GM23338 (cell line): ENCODE results near the gene SLIT1. TPM values are rescaled to one million over a fixed set of nuclear protein-coding genes. Genes with fewer than 3 reads are reported as not detected.

Source experiments
- ATAC-seq: fragments of 200-7000 bp; cut with Tn5 transposase; 3 replicates; pipeline ENCODE4 v1.9.1; 2020
- DNase-seq: peaks from one replicate; pipeline ENCODE4 v3.0.0-alpha.2; 2015; ENCODE audit warnings: low spot score
- H2AFZ ChIP-seq: fragments of 200-600 bp; sonication (generic); 2 replicates; pipeline ENCODE4 v1.8.0; 2016; ENCODE audit warnings: antibody characterized with exemption, mild to moderate bottlenecking, moderate library complexity
- H3F3A ChIP-seq: fragments of 200-600 bp; sonication (generic); replicated peaks from 2 replicates; pipeline ENCODE4 v1.8.0; 2017; ENCODE audit warnings: antibody characterized with exemption, mixed run types, low read depth
- H3K27ac ChIP-seq: fragments of 200-600 bp; sonication (generic); 2 replicates; pipeline ENCODE4 v1.6.1; 2016; ENCODE audit warnings: low read depth
- H3K27me3 ChIP-seq: fragments of 200-600 bp; sonication (generic); 2 replicates; pipeline ENCODE4 v1.8.0; 2016; ENCODE audit warnings: mild to moderate bottlenecking, mixed run types, moderate library complexity; ENCODE audit not compliant: insufficient read depth
- H3K36me3 ChIP-seq: fragments of 200-600 bp; sonication (generic); 2 replicates; pipeline ENCODE4 v1.8.0; 2016; ENCODE audit warnings: mild to moderate bottlenecking; ENCODE audit not compliant: insufficient read depth
- H3K4me1 ChIP-seq: fragments of 200-600 bp; sonication (generic); 2 replicates; pipeline ENCODE4 v1.8.0; 2016; ENCODE audit warnings: mild to moderate bottlenecking, moderate library complexity; ENCODE audit not compliant: insufficient read depth
- H3K4me2 ChIP-seq: fragments of 200-600 bp; sonication (generic); 2 replicates; pipeline ENCODE4 v1.7.1; 2017; ENCODE audit warnings: mixed run types
- H3K4me3 ChIP-seq: fragments of 200-600 bp; sonication (generic); 2 replicates; pipeline ENCODE4 v1.6.1; 2016; ENCODE audit warnings: mixed run types
- H3K79me2 ChIP-seq: fragments of 200-600 bp; sonication (generic); replicated peaks from 2 replicates; pipeline ENCODE4 v1.8.0; 2017; ENCODE audit warnings: mild to moderate bottlenecking; ENCODE audit not compliant: insufficient read depth
- H3K9me2 ChIP-seq: fragments of 200-600 bp; sonication (generic); 2 replicates; pipeline ENCODE4 v1.8.0; 2017; ENCODE audit not compliant: insufficient read depth
- H4K20me1 ChIP-seq: fragments of 200-600 bp; sonication (generic); replicated peaks from 2 replicates; pipeline ENCODE4 v1.8.0; 2017; ENCODE audit warnings: mild to moderate bottlenecking; ENCODE audit not compliant: insufficient read depth
- H3K27ac Mint-ChIP-seq: 2 replicates; pipeline ENCODE4 v1.8.0; 2020; ENCODE audit warnings: inconsistent platforms, mild to moderate bottlenecking, moderate library complexity, mixed read lengths
- H3K27me3 Mint-ChIP-seq: 3 replicates; pipeline ENCODE4 v1.8.0; 2022; ENCODE audit warnings: low read depth, mild to moderate bottlenecking, moderate library complexity, mixed read lengths, inconsistent platforms; ENCODE audit not compliant: insufficient read depth, poor library complexity
- H3K36me3 Mint-ChIP-seq: 3 replicates; pipeline ENCODE4 v1.8.0; 2021; ENCODE audit warnings: low read depth, mild to moderate bottlenecking, inconsistent platforms, moderate library complexity, mixed read lengths
- H3K4me1 Mint-ChIP-seq: 3 replicates; pipeline ENCODE4 v1.8.0; 2020; ENCODE audit warnings: mild to moderate bottlenecking, inconsistent platforms, mixed read lengths
- H3K4me3 Mint-ChIP-seq: 3 replicates; pipeline ENCODE4 v1.8.0; 2021; ENCODE audit warnings: moderate library complexity, mild to moderate bottlenecking, inconsistent platforms, mixed read lengths
- H3K9me3 Mint-ChIP-seq: 3 replicates; pipeline ENCODE4 v1.8.0; 2020; ENCODE audit warnings: moderate library complexity, mild to moderate bottlenecking, inconsistent platforms, mixed read lengths
- CREB1 ChIP-seq: fragments of 250-450 bp; sonication (Bioruptor Pico); IDR thresholded peaks from 2 replicates; pipeline ENCODE4 v1.5.0; 2020; ENCODE audit warnings: low read depth, mild to moderate bottlenecking, moderate library complexity
- CTCF ChIP-seq, 2 experiments: fragments of 200-600 bp in 1 of 2; sonication (generic) in 1 of 2; conservative IDR thresholded peaks; 2 replicates each; pipeline versions ENCODE4 v1.5.1 to v1.6.1; 2016 to 2017; ENCODE audit warnings: antibody characterized with exemption in 2 of 2, low read depth in 2 of 2, mild to moderate bottlenecking in 2 of 2, moderate library complexity in 1 of 2
- ETS1 ChIP-seq: IDR thresholded peaks from 2 replicates; pipeline ENCODE4 v1.6.1; 2016; ENCODE audit warnings: antibody characterized with exemption
- EZH2 ChIP-seq: fragments of 200-600 bp; sonication (generic); IDR thresholded peaks from one replicate; pipeline ENCODE4 v1.8.0; 2017; ENCODE audit warnings: antibody characterized with exemption, mild to moderate bottlenecking, low read depth; ENCODE audit not compliant: unreplicated experiment
- EZH2phosphoT487 ChIP-seq: fragments of 200-600 bp; sonication (generic); IDR thresholded peaks from one replicate; pipeline ENCODE4 v1.8.1; 2018; ENCODE audit warnings: antibody characterized with exemption; ENCODE audit not compliant: unreplicated experiment
- JUNB ChIP-seq: IDR thresholded peaks from one replicate; pipeline ENCODE4 v1.6.1; 2016; ENCODE audit warnings: antibody characterized with exemption; ENCODE audit not compliant: unreplicated experiment
- POLR2AphosphoS5 ChIP-seq: IDR thresholded peaks from 2 replicates; pipeline ENCODE4 v1.6.1; 2016; ENCODE audit warnings: antibody characterized with exemption, low read depth
- REST ChIP-seq: IDR thresholded peaks from one replicate; pipeline ENCODE4 v1.6.1; 2018; ENCODE audit warnings: antibody characterized with exemption; ENCODE audit not compliant: unreplicated experiment
- STAT1 ChIP-seq: IDR thresholded peaks from one replicate; pipeline ENCODE4 v1.6.1; 2016; ENCODE audit warnings: antibody characterized with exemption; ENCODE audit not compliant: unreplicated experiment
- ZNF331 ChIP-seq: fragments of 250-450 bp; sonication (Bioruptor Pico); IDR thresholded peaks from 2 replicates; pipeline ENCODE4 v1.5.0; 2020; ENCODE audit warnings: low read depth, mild to moderate bottlenecking, moderate library complexity
- polyA plus RNA-seq: library from polyadenylated mRNA; unstranded; fragments of >200 nt; fragmentation: Nextera tagmentation; extraction: Ambion mirVana; gene quantifications from 2 replicates; pipeline ENCODE4 v1.2.1, GENCODE V29; 2016
- total RNA-seq: library from RNA; depleted of rRNA; stranded (reverse); fragments of >200 nt; shearing (Covaris generic); gene quantifications from 2 replicates; pipeline ENCODE4 v1.2.3, GENCODE V29; 2014

The SLIT1 gene
- total and polyA plus RNA-seq, 2 experiments from 2014 or later, result 0.76 to 1.7 TPM

- TF ChIP-seq REST, result no peak
- no peak for TF ChIP-seq CTCF (conservative IDR thresholded peaks at IDR 0.05; ENCODE audit: low read depth in 2 of 2)
- TF ChIP-seq ETS1, result no peak
- no peak for TF ChIP-seq EZH2phosphoT487
- no peak for TF ChIP-seq CREB1 (CRISPR knock-in tag)
- no peak for TF ChIP-seq EZH2
These were observed 165.0 kb downstream of the SLIT1 start (continued) for GRCh38 chr10:97020452-97021400.

- Histone ChIP-seq H3K79me2 (no peaks in the 10 kb centered on the region), H3K4me3 (no peak overlapping the region), H3K27me3 (no peaks in the 10 kb centered on the region), H4K20me1 (no peaks in the 10 kb centered on the region), H3K27ac (no peak overlapping the region), H3K36me3 (no peaks in the 10 kb centered on the region), H3F3A (no peaks in the 10 kb centered on the region), H3K9me2 (no peaks in the 10 kb centered on the region), H3K4me2 (no peak overlapping the region), H3K4me1 (no peaks in the 10 kb centered on the region), H2AFZ (no peak overlapping the region)
- no peak for DNase-seq
- ATAC-seq, result no peak
- Mint-ChIP-seq H3K9me3 (no peaks in the 10 kb centered on the region), H3K27ac (no peak overlapping the region), H3K27me3 (peaks cover 20% of the 10 kb centered on the region), H3K4me1 (peaks cover 16% of the 10 kb centered on the region), H3K36me3 (no peaks in the 10 kb centered on the region), H3K4me3 (no peak overlapping the region)
- TF ChIP-seq ZNF331 (CRISPR knock-in tag) (no peak), JUNB (no peak), STAT1 (no peak), POLR2AphosphoS5 (no peak), EZH2 (no peak)
These were observed 166.4 kb downstream of the SLIT1 start for GRCh38 chr10:97019213-97019844.
